Heart left ventricle (tissue), 13 donors: ENCODE measurements around the gene WWOX.

Source experiments
- POLR2A ChIP-seq, 2 donors: fragments of 450-650 bp; IDR thresholded peaks; one replicate each; pipeline ENCODE4 v1.6.1; 2017; ENCODE audit warnings: antibody characterized with exemption in 2 of 2, mild to moderate bottlenecking in 2 of 2, moderate library complexity in 2 of 2
- TF ChIP-seq, protein P1 (sequence below), 12 donors: fragments of 200-600 bp; sonication (generic) in 4 of 12; IDR thresholded peaks; one replicate each; pipeline versions ENCODE4 v1.5.0 to v1.8.0; 2018 to 2022; ENCODE audit warnings: antibody characterized with exemption in 12 of 12, mild to moderate bottlenecking in 5 of 12
- donor health status: ischemic (EF 13 %, LVEDD 7.1; RV severe dilation, severe dysfunction).
- donor health status: DM: no; HTN: yes; CAD: no.
- donor health status: DM: no; HTN: no; CAD: no.
- donor health status: ischemic (EF 25% LVEDD 6.9; RV normal size, moderate dysfunction).
- donor health status: ischemic (EF 25% LVEDD 5.7; RV mildly dilated, moderate dysfunction).
- donor health status: ischemic (EF 35%, LVEDD 5.7; RV mildly dilated, moderate dysfunction).
- donor health status: nonischemic (EF 11% LVEDD 7.7; RV severe dilation, severe dysfunction).
- donor health status: DM: yes; HTN: yes; CAD: no.
- donor health status: PGD.
- donor health status: ischemic (EF 29% LVEDD 5.4; RV normal size, mild dysfunction).
- donor health status: nonischemic (EF 23%, LVEDD 6.1; RV moderate dilation, normal function).

DNA sequence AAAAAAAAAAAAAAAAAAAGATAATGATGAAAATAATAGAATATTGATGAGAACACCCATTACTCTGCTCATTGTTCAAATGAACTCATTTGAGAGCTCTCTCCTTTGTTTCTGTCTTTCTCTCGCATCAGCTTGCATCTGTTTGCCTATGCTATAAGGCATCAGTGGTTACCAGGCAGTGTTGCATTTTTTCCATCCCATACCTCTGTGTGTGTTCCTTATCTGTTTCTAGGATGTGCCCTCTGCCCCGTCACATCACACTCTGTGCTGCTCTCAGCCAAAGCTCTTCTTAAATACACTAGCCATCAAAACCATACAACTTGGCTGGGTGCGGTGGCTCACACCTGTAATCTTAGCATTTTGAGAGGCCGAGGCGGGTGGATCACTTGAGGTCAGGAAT, 568.2 kb downstream of the WWOX start:
- TF ChIP-seq, protein P1, sequence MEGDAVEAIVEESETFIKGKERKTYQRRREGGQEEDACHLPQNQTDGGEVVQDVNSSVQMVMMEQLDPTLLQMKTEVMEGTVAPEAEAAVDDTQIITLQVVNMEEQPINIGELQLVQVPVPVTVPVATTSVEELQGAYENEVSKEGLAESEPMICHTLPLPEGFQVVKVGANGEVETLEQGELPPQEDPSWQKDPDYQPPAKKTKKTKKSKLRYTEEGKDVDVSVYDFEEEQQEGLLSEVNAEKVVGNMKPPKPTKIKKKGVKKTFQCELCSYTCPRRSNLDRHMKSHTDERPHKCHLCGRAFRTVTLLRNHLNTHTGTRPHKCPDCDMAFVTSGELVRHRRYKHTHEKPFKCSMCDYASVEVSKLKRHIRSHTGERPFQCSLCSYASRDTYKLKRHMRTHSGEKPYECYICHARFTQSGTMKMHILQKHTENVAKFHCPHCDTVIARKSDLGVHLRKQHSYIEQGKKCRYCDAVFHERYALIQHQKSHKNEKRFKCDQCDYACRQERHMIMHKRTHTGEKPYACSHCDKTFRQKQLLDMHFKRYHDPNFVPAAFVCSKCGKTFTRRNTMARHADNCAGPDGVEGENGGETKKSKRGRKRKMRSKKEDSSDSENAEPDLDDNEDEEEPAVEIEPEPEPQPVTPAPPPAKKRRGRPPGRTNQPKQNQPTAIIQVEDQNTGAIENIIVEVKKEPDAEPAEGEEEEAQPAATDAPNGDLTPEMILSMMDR (IDR thresholded peaks at IDR 0.05) = no peak
- TF ChIP-seq POLR2A (IDR thresholded peaks at IDR 0.05) = no peak
